Liver (tissue), 9 donors: ENCODE results near the gene FGD5. TPM values are rescaled to one million over a fixed set of nuclear protein-coding genes. Genes with fewer than 3 reads are reported as not detected.

Experiments used
- DNase-seq: peaks from one replicate; pipeline ENCODE4 v3.0.0-alpha.2; 2017; ENCODE audit warnings: low spot score
- H3K27ac ChIP-seq, 2 donors: one replicate each; pipeline ENCODE4 v1.7.0; 2013; ENCODE audit warnings: inconsistent platforms in 2 of 2, low read length in 2 of 2, control low read depth in 1 of 2, low read depth in 1 of 2, mild to moderate bottlenecking in 1 of 2
- H3K27me3 ChIP-seq, 4 donors: one replicate each; pipeline versions ENCODE4 v1.6.1 to v1.7.0; 2013; ENCODE audit warnings: low read length in 3 of 4, inconsistent platforms in 1 of 4, mild to moderate bottlenecking in 1 of 4, moderate library complexity in 1 of 4; ENCODE audit not compliant: control insufficient read depth in 4 of 4, insufficient read depth in 4 of 4
- H3K36me3 ChIP-seq, 4 donors: one replicate each; pipeline versions ENCODE4 v1.6.1 to v1.7.0; 2013; ENCODE audit warnings: low read length in 3 of 4, mild to moderate bottlenecking in 3 of 4, low read depth in 1 of 4, moderate library complexity in 1 of 4; ENCODE audit not compliant: control insufficient read depth in 4 of 4, insufficient read depth in 3 of 4
- H3K4me1 ChIP-seq, 4 donors: one replicate each; pipeline versions ENCODE4 v1.6.1 to v1.7.0; 2013; ENCODE audit warnings: low read length in 3 of 4, mild to moderate bottlenecking in 3 of 4, moderate library complexity in 1 of 4; ENCODE audit not compliant: control insufficient read depth in 4 of 4, insufficient read depth in 4 of 4
- H3K4me3 ChIP-seq, 3 donors: one replicate each; pipeline versions ENCODE4 v1.6.1 to v1.7.0; 2013; ENCODE audit warnings: low read length in 3 of 3, control low read depth in 1 of 3, low read depth in 1 of 3, mild to moderate bottlenecking in 1 of 3
- H3K9ac ChIP-seq, 2 donors: one replicate each; pipeline ENCODE4 v1.7.0; 2013; ENCODE audit warnings: low read length in 2 of 2, mild to moderate bottlenecking in 2 of 2, moderate library complexity in 2 of 2, control low read depth in 1 of 2, low read depth in 1 of 2
- H3K9me3 ChIP-seq, 4 donors: one replicate each; pipeline versions ENCODE4 v1.6.1 to v1.7.0; 2013; ENCODE audit warnings: low read length in 3 of 4; ENCODE audit not compliant: control insufficient read depth in 4 of 4
- CTCF ChIP-seq: fragments of 150-350 bp; IDR thresholded peaks from 2 replicates; pipeline ENCODE4 v1.5.1; 2017; ENCODE audit warnings: improper control_type of control experiment, low read depth, low read length; ENCODE audit not compliant: missing input control
- FOXA1 ChIP-seq: IDR thresholded peaks from 2 replicates; pipeline ENCODE4 v1.6.1; 2016; ENCODE audit warnings: antibody characterized with exemption
- FOXA2 ChIP-seq: IDR thresholded peaks from 2 replicates; pipeline ENCODE4 v1.6.1; 2016; ENCODE audit warnings: antibody characterized with exemption
- HNF4A ChIP-seq, 2 donors: conservative IDR thresholded peaks; 2 replicates each; pipeline ENCODE4 v1.6.1; 2016; ENCODE audit warnings: antibody characterized with exemption in 2 of 2, mild to moderate bottlenecking in 2 of 2
- HNF4G ChIP-seq: IDR thresholded peaks from 2 replicates; pipeline ENCODE4 v1.6.1; 2016; ENCODE audit warnings: antibody characterized with exemption
- JUND ChIP-seq, 2 donors: IDR thresholded peaks; 2 replicates each; pipeline ENCODE4 v1.6.1; 2016; ENCODE audit warnings: antibody characterized with exemption in 2 of 2
- MAX ChIP-seq: IDR thresholded peaks from 2 replicates; pipeline ENCODE4 v1.6.1; 2016; ENCODE audit warnings: antibody characterized with exemption
- RAD21 ChIP-seq, 2 donors: IDR thresholded peaks; 2 replicates each; pipeline ENCODE4 v1.6.1; 2016; ENCODE audit warnings: antibody characterized with exemption in 2 of 2, mild to moderate bottlenecking in 2 of 2
- RXRA ChIP-seq, 2 donors: IDR thresholded peaks; 2 replicates each; pipeline ENCODE4 v1.6.1; 2017 to 2018; ENCODE audit warnings: antibody characterized with exemption in 2 of 2, mild to moderate bottlenecking in 1 of 2
- SP1 ChIP-seq: IDR thresholded peaks from 2 replicates; pipeline ENCODE4 v1.6.1; 2018; ENCODE audit warnings: antibody characterized with exemption, mild to moderate bottlenecking
- TAF1 ChIP-seq: conservative IDR thresholded peaks from 2 replicates; pipeline ENCODE4 v1.6.1; 2016; ENCODE audit warnings: antibody characterized with exemption, mild to moderate bottlenecking
- YY1 ChIP-seq: IDR thresholded peaks from 2 replicates; pipeline ENCODE4 v1.6.1; 2016; ENCODE audit warnings: antibody characterized with exemption, mild to moderate bottlenecking
- WGBS: extraction: QIAGEN DNeasy Blood & Tissue Kit; methylation state at CpG from one replicate; pipeline ENCODE4 v1.1.7; 2013; 5-methylcytosine and 5-hydroxymethylcytosine counted together
- polyA plus RNA-seq, 2 donors: library from polyadenylated mRNA; stranded (reverse) in 1 of 2; unstranded in 1 of 2; fragments of 200-250 nt in 1 of 2; fragments of >200 nt in 1 of 2; fragmentation: Nextera tagmentation in 1 of 2; extraction: Ambion mirVana in 1 of 2; gene quantifications; one replicate each; pipeline versions ENCODE4 v1.2.1 to v1.2.3, GENCODE V29; 2013 to 2015
- total RNA-seq, 2 donors: library from RNA; depleted of rRNA; stranded (reverse); fragments of >200 nt; gene quantifications; one replicate each; pipeline ENCODE4 v1.2.3, GENCODE V29; 2014
- TF ChIP-seq, protein P1 (sequence below): IDR thresholded peaks from 2 replicates; pipeline ENCODE4 v1.6.1; 2016; ENCODE audit warnings: antibody characterized with exemption
- TF ChIP-seq, protein P2 (sequence below): IDR thresholded peaks from 2 replicates; pipeline ENCODE4 v1.6.1; 2016; ENCODE audit warnings: antibody characterized with exemption, mild to moderate bottlenecking
- TF ChIP-seq, protein P3 (sequence below): IDR thresholded peaks from 2 replicates; pipeline ENCODE4 v1.6.1; 2016; ENCODE audit warnings: antibody characterized with exemption
- donor health status: healthy.
- donor health status: healthy.
- donor health status: healthy.
- donor health status: healthy.
- donor health status: healthy.

The FGD5 gene
- total and polyA plus RNA-seq, 4 donors = 2.0 to 6.3 (median 3.1) TPM

GRCh38 chr3:14775011-14775410, 43.8 kb upstream of the FGD5 start:
- no peaks in the 10 kb centered on the region for H3K9me3 ChIP-seq
- no peak overlapping the region for H3K4me3 ChIP-seq
- H3K9ac ChIP-seq = no peak overlapping the region
- peak; percentile 13 for DNase-seq
- no peak overlapping the region for H3K27ac ChIP-seq
- 91% methylated on average over 7 of the region's 7 CpGs for WGBS
- H3K36me3 ChIP-seq = no peaks in the 10 kb centered on the region
- H3K27me3 ChIP-seq = no peaks in the 10 kb centered on the region
- no peak for TF ChIP-seq SP1
- TF ChIP-seq, protein P1, sequence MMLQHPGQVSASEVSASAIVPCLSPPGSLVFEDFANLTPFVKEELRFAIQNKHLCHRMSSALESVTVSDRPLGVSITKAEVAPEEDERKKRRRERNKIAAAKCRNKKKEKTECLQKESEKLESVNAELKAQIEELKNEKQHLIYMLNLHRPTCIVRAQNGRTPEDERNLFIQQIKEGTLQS = no peak
- TF ChIP-seq HNF4G = no peak
- no peak for TF ChIP-seq MAX
- TF ChIP-seq RXRA (IDR thresholded peaks at IDR 0.05) = no peak
- no peak for TF ChIP-seq HNF4A (conservative IDR thresholded peaks at IDR 0.05)
- TF ChIP-seq, protein P2, sequence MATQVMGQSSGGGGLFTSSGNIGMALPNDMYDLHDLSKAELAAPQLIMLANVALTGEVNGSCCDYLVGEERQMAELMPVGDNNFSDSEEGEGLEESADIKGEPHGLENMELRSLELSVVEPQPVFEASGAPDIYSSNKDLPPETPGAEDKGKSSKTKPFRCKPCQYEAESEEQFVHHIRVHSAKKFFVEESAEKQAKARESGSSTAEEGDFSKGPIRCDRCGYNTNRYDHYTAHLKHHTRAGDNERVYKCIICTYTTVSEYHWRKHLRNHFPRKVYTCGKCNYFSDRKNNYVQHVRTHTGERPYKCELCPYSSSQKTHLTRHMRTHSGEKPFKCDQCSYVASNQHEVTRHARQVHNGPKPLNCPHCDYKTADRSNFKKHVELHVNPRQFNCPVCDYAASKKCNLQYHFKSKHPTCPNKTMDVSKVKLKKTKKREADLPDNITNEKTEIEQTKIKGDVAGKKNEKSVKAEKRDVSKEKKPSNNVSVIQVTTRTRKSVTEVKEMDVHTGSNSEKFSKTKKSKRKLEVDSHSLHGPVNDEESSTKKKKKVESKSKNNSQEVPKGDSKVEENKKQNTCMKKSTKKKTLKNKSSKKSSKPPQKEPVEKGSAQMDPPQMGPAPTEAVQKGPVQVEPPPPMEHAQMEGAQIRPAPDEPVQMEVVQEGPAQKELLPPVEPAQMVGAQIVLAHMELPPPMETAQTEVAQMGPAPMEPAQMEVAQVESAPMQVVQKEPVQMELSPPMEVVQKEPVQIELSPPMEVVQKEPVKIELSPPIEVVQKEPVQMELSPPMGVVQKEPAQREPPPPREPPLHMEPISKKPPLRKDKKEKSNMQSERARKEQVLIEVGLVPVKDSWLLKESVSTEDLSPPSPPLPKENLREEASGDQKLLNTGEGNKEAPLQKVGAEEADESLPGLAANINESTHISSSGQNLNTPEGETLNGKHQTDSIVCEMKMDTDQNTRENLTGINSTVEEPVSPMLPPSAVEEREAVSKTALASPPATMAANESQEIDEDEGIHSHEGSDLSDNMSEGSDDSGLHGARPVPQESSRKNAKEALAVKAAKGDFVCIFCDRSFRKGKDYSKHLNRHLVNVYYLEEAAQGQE = no peak
- TF ChIP-seq FOXA1 = no peak
- TF ChIP-seq RAD21 (IDR thresholded peaks at IDR 0.05) = no peak
- TF ChIP-seq, protein P3, sequence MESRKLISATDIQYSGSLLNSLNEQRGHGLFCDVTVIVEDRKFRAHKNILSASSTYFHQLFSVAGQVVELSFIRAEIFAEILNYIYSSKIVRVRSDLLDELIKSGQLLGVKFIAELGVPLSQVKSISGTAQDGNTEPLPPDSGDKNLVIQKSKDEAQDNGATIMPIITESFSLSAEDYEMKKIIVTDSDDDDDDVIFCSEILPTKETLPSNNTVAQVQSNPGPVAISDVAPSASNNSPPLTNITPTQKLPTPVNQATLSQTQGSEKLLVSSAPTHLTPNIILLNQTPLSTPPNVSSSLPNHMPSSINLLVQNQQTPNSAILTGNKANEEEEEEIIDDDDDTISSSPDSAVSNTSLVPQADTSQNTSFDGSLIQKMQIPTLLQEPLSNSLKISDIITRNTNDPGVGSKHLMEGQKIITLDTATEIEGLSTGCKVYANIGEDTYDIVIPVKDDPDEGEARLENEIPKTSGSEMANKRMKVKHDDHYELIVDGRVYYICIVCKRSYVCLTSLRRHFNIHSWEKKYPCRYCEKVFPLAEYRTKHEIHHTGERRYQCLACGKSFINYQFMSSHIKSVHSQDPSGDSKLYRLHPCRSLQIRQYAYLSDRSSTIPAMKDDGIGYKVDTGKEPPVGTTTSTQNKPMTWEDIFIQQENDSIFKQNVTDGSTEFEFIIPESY = no peak
- no peaks in the 10 kb centered on the region for H3K4me1 ChIP-seq

- Histone ChIP-seq H3K27me3 (no peaks in the 10 kb centered on the region), H3K4me3 (no peak overlapping the region), H3K9ac (no peak overlapping the region), H3K4me1 (no peaks in the 10 kb centered on the region), H3K36me3 (no peaks in the 10 kb centered on the region), H3K9me3 (no peaks in the 10 kb centered on the region), H3K27ac (no peak overlapping the region)
- WGBS = 88% methylated on average over 4 of the region's 4 CpGs
- TF ChIP-seq YY1 (no peak), CTCF (no peak), SP1 (no peak), HNF4A (conservative IDR thresholded peaks at IDR 0.05) (no peak), FOXA2 (no peak), JUND (IDR thresholded peaks at IDR 0.05) (no peak), HNF4G (no peak), TAF1 (no peak)
- TF ChIP-seq, protein P3 = no peak
- TF ChIP-seq, protein P1 = no peak
- no peak for DNase-seq
These were observed 43.2 kb upstream of the FGD5 start for GRCh38 chr3:14775563-14775962.
